HG02798 (cell line): ENCODE measurements around the gene OTOS.

Experiments
- ATAC-seq: cut with Tn5 transposase; IDR thresholded peaks from one replicate; pipeline ENCODE4 v1.9.1; 2021; ENCODE audit warnings: mild to moderate bottlenecking; ENCODE audit not compliant: unreplicated experiment, poor library complexity

Gene OTOS

DNA sequence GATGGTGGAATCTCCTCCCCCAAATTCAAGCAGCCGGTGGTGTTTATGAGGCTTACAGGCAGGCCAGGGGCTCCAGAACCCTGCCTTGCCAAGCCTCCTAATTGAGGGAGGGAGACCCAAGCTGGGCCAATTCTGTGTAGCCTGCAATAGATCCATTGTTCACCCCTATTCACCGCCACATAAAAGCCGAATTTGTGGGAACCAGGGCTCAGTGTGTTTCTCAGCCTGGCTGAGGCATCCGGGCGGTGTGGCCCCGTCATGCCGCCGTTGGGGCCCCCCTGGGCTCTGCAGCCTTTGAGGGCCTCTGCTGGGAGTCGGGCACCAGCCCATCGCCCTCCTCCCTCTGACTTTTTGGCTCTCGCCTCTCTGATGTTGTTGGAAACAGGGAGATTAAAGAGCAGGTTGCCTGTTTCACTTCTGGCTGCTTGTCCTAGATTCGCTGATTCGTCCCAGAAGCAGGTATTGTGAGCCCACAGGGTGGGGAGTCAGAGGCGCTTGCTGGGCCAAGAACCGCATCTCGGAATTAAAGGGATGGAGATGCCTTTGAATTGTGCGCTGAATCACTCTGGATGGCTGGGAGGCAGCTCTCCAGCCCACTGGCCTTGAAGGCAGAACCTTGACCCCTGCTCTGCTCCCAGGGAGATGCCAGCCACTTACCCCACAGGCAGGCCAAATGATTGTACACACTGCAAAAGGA, 14.7 kb upstream of the OTOS start:
- ATAC-seq: no peak

DNA sequence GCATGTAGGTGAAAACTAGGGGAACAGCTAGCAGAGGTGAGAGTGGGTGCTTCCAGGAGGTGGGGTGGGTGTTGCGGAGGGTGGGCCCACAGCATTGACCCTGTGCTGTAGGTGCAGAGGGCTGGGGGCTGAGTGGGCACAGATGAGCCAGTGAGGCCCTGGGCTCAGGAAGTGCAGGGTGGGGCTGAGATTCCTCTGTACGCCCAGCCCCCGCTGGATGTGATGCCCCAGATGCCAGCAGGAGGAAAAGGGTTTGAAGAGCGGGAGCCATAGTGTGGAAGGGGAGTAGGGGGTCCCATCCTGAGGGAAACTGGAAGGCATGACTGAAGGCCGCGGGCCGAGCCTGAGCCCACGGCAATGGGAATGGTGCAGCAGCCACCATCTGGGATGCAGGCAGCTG, 14.1 kb upstream of the OTOS start:
- no peak for ATAC-seq

DNA sequence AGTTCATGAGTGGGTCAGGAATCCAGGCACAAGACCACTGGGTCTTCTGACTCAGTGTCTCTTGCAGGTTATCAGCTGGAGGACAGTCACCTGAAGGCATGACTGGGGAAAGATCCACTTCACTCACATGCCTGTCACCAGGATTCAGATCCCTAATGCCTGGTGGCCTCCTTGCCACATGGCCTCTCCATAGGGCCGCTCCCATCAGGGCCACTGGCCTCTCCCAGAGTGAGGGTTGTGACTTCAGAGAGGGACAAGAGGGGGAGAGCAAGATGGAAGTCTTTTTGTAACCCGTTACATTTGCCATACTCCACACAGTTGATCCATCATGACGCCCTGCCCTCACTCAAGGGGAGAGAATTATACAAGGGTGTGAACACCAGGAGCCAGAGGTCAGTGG, 13.0 kb upstream of the OTOS start:
- ATAC-seq: no peak

DNA sequence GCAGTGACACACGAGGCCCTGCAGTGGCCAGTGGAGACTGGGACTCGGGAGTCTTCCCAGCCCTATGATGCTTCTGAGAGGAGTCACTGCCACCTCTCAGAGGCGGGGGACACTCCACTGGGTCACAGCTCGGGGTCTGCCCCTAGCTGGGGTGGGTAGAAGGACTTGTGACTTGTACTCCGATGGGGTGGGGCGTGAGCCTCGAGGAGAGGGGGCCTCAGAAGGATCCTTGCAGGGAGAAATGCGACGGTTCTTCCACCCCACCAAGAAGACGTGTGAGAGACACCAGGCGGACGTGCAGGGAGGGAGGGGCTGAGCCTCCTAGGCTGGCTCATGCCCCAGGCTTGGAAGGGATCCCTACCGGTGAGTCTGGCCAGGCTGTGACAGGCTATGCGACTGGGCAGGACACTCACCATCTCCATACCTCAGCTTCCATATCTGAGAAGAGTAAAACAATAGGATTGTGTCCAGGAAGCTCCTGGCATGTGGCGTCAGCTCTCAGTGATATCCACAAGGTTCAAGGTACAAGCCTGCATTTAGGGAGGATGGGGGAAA, 11.1 kb upstream of the OTOS start:
- no peak for ATAC-seq

DNA sequence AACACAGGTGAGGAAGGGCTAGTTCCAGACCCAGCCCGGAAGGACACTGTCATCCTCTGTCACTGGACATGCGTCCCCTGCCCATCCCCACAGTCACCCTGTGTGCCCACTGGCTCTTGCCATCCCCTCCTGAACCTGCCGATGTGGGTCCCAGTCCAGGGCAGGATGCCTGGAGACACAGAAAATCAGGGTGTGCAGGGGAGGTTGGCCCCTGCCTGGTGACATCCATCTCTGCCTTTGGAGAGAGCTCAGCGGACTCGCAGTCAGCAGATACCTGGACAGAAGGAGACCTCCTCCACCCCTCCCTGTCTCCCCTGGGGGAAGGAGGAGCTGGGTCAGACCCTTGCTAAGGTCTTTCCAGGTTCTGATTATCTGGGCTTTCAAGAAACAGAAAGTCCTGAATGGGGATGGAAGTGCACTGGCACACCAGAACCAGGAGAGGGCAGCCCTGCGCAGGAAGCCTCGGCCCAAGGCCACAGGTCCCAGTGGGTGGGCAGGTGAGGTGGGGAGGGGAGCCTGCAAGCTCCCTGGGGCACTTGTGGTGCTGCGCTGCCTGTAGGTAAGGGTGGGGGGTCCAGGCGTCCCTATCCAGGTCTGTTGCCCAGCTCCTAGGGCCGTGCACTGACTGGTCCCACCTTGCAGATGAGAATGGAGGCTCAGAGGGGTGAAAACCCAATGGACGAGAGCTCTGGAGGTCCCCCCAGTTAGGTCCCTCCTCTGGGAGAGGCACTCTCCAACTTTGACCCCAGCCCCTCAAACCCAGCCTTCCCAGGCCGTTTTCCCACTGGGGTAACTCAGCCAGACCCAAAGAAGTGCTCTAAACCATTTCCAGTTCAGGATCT, 9.7 kb upstream of the OTOS start:
- ATAC-seq: no peak

DNA sequence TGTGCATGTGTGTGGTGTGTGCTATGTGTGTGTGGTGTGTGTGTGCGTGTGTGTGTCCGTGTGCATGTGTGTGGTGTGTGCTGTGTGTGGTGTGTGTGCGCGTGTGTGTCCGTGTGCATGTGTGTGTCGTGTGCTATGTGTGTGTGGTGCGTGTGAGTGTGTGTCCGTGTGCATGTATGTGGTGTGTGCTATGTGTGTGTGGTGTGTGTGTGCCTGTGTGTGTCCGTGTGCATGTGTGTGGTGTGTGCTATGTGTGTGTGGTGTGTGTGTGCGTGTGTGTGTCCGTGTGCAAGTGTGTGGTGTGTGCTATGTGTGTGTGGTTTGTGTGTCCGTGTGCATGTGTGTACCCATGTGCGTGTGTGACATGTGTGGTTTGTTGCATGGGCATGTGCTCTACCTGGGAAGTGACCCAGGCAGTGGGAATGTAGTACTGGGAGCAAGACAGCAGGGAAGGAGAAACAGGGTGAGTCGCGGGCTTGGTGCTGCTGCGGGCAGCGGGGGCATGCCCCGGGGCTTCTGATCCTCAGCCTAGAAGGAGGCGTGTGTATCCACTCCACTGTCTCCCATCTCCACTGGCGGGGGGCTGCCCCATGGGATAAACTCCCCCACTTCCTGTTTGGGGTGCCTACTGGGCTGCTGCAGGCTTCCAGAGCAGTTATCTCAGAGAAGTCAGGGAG, 7.6 kb upstream of the OTOS start:
- ATAC-seq: no peak

DNA sequence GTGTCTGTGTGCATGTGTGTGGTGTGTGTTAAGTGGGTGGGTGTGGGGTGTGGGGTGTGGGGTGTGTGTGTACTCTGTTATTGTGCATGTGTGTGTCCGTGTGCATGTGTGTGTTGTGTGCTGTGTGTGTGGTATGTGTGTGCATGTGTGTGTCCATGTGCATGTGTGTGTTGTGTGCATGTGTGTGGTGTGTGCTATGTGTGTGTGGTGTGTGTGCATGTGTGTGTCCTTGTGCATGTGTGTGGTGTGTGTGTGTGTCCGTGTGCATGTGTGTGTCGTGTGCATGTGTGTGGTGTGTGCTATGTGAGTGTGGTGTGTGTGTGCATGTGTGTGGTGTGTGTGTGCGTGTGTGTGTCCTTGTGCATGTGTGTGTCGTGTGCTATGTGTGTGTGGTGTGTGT, 6.9 kb upstream of the OTOS start:
- no peak for ATAC-seq

DNA sequence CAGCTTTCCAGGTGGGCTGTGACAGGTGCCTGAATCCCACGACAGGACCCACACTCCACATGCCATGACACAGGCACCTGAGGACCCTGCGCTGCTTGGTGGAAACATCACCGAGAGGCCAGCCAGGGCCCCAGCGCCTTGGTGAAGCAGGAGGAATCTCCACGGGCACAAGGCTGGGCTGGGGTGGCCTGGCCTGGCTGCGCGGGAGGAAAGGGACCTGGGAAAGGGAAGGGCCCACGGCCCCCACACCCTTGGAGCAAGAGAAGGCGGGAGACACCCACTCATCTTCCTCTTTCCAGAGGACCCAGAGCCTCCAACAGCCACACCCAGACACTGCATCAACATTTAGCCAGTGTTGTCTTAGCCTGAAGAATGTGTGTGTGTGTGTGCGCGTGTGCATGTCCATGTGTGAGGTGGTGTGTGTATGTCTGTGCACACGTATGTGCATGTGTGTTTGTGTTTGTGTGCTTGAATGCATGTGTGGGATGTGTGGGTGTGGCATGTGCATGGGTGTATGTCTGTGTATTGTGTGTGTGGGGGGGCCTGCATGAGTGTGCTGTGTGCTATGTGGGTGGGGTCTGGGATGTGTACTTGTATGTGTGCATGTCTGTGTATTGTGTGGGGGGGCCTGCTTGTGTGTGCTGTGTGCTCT, 6.3 kb upstream of the OTOS start:
- ATAC-seq: no peak

DNA sequence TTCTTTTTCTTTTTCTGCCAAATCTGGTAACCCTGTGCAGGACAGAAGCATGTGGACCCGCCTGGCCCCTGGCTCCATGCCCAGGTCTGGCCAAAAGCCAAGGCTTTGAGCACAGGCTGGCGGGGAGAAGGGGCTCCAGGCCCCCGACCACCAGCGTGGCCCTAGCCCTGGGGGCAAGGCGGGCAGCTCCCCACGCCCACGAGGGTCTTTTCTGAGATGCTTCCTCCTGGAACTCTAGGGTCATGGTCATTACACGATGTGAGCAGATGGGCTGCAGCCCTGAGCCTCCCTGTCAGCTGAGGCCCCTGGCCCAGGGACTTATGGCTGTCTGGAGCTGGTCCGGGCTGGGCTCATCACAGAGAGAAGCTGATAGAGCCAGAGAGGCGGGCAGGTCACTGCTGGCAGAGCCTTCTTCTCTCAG, 5.7 kb upstream of the OTOS start:
- ATAC-seq: no peak

DNA sequence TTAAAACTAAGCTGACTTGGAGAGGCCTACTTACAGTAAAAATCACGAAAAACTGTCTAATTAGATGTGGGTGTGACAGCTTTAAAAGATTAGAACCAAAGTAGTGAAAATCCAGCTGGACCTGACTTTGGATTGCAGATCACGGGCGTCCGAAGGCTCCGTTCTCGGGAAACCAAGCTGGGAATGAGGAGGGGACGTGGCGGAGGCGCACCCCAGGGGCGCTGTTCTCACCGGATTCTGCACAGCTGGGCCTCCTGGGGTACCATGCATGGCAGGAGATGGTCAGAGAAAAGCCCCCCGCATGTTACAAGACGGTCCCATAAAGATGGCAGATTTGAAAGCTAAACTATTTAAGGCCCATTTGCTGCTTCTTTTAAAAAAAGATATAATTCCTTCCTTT, 5.0 kb upstream of the OTOS start:
- no peak for ATAC-seq

DNA sequence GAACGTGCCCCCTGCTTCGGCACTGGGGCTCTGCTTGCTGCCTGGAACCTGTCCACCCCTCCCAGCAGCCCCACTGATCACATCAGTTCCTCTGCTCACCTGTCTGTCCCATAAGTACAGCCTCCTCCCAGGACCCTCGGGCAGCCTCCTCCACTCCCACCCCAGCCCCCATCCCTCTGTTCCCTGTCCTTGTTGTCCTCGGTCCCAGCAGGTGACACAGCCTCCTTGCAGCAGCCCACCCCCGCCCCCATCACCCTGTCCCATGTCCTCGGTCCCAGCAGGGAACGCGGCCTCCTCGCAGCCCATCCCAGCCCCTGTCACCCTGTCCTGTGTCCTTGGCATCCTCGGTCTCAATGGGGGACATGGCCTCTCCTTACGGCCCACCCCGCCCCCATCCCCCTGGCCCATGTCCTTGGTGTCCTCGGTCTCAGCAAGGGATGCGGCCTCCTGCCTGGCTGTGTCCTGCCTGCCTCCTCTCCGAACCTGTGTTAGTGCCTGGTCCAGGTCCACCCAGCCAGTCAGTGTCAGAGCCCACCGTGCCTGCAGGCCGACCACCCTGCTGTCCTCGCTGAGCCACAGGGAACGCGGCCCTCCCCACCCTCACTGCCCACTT, 4.3 kb upstream of the OTOS start:
- ATAC-seq: no peak

DNA sequence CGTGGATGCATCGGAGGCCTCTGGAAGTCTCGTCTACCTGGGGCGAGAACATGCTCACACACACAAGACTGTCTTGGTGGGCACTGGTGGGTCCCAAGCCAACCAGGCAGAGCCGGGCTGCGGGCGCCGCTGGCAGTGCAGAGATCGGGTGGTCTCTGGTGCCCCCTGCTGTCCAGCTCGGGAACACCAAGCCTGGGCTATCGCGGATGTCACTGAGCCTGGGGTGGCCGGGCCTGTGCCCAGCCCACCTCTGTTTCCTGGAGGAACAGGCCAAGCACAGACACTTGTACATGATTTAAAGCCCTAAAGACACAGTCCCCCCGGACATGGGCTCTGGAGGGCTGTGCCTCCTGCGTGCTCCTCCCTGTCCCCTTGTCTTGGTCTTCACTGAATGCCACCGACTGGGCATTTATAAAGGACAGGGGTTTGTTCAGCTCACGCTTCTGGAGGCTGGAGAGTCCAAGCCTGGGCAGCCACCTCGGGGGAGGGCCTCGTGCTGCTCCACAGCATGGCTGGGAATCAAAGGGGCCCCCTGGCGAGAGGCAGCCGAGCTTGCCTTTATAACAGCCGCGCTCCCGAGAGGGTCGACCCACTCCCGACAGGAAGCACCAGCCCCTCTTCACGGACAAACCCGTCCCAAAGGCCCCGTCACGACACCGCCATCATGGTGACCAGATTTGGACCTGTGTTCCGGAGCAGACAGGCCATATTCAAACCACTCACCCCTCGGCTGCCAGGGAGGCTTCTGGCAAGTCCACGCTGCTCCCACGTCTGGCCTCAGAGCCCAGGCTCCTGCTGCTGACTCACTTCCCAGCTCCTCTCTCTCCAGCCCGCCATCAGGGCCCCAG, 3.6 kb upstream of the OTOS start:
- ATAC-seq: peak; percentile 74

DNA sequence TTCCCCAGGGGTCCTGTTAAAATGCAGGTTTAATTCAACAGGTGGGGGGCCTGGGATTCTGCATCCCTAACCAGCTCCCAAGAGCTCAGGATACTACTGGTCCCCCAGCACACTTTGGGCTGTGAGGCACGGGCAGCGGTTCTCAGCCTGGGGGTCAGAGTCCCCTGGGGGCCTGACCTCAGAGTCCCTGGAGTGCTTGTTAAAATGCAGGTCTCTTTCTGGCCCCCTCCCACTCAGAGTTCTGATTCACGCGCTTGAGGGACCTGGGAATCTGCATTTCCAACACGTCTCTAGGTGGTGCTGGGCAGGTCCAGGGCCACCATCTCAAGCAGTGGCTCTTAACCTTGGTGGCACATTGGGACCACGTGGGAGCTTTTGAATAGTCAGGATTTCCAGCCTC, 2.8 kb upstream of the OTOS start:
- no peak for ATAC-seq

DNA sequence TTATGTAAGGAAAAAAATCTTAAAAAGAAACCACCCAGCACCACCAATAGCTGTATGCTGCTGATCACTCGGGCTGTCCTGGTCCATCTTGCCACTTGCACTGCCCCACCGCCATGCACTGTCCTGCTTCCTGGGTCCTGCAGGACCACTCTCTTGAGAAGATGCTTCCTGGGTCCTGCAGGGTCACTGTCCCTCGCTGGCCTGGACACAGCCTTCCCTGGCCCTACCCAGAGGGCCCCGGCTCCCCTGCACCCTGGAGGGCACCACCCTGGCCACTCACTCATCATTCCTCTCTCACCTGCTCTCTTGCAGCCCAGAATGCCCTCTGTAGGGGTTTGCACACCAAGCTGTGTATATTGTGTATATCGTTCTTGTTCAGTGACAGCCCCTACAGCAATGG, 2.4 kb upstream of the OTOS start:
- ATAC-seq: no peak

DNA sequence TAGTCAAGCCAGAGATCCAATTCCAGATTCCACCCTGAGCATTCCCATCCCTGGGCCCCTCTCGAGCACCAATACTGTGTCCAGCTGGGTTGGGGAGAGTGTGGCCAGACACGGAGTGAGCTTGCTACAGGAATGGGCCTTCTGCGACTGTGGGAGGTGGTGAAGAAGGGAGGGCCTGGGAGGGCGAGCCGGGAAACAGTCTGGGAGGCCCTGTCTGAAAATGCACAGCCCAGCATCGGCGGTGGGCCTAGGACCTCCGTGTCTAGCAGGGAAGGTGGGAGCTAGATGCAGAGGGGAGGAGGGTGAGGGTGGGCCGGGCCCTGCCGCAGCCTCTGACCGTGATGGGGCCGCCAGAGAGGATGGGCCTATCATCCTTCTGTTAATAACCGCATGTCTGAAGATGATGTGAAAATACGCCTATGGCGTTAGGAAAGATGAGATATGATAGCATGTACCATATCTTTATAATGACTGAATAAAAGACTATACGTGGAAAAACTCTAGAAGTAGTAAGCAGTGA, 1.9 kb upstream of the OTOS start:
- no peak for ATAC-seq

DNA sequence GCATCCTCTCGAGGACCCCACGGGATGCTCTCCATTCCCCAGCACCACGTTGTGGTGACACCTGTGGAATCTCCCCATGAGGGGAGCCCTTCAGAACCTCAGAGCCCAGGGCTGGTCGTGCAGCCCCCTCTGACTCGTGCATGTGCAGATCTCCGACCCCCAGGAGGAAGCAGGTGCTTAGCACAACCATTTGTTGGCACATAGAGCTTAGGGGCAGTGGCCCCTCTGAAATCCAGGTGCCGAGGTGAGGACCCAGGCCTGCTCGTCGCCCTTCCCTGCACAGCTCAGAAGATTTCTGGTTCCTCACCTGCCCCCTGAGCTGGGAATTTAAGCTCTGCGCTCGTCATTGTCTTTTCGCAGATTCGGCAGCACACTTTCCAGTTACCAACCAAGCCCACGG, 1.3 kb upstream of the OTOS start:
- ATAC-seq: no peak

DNA sequence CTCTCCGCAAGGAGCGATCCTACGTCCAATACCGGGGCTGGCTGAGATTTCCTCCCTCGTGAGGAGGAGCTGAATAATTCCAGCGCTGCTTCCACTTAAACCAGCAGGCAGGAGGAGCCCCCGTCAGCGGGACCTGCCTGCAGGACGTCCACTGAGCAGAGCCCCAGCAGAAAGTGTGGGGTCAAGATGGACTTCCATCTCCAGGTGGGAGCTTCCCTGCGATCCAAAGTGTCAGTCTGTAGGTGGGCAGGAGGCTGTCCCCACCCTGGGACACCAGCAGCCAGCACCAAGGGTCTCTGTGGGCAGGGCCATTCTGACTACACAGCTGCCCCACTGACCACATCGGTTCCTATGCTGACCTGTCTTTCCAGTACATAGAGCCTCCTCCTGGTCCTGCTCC, 462 bp upstream of the OTOS start:
- ATAC-seq: no peak

DNA sequence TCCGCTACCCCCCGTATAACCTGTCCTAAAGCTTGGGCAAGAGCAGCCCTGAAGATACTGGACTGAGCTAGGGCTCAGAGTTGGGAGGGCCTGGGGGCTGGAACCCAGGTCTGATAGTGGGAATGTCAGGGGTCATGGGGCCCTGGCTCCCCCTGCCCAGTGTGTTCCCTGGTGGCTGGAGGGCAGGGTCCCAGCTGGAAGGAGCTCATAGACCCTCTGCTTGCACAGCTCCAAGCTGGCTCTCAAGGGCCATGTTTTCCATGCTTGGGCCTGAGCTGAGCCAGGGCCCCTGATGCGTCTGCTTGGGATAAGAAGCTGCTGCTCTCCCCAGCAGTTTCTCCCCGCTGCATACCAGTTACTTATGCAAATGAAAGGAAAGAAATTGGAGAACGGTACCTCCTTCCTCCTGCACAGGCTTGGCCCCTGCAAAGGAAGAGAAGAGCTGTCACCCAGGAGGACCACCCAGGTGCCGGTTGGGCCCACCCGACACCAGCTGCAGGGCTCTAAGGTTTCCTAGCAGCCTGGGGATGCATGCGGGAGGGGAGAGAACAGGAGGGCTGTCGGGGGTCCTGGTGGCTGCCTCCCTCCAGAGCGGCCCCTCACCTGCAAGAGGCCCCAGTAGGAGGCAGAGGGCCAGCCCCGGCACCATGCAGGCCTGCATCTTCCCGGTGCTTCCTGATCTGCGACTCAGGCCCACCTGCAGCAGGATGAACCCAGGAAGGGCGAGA, 628 bp downstream of the OTOS start:
- no peak for ATAC-seq
